GM12878 (cell line): ENCODE data around the gene SMAP1. TPM values are rescaled to one million over a fixed set of nuclear protein-coding genes. Genes with fewer than 3 reads are reported as not detected.

Experiments
- ATAC-seq: fragments of 200-7000 bp; cut with Tn5 transposase; 3 replicates; pipeline ENCODE4 v1.9.1; 2020; ENCODE audit warnings: mild to moderate bottlenecking, moderate library complexity
- BruUV-seq: library from RNA; stranded (reverse); fragments of 400-500 nt; replicated peaks from 2 replicates; lab custom pipeline; 2021; lab: Mats Ljungman, UMichigan
- CTCF ChIA-PET: fragments of 300-600 bp; sonication (Branson Sonifier 250); formaldehyde crosslinking; extraction: SDS; loops from one replicate; lab custom pipeline; 2021; ENCODE audit warnings: inconsistent platforms; lab: Yijun Ruan, JAX
- POLR2A ChIA-PET: fragments of 350-600 bp; formaldehyde crosslinking; extraction: SDS; loops from one replicate; lab custom pipeline; 2021; ENCODE audit warnings: inconsistent platforms; lab: Charles Lee
- RAD21 ChIA-PET: fragments of 300-600 bp; sonication (Branson Sonifier 250); formaldehyde crosslinking; loops from one replicate; lab custom pipeline; 2023; ENCODE audit warnings: antibody characterized with exemption; ENCODE audit not compliant: unreplicated experiment; lab: Charles Lee
- SMC1A ChIA-PET: fragments of 300-600 bp; sonication (Branson Sonifier 250); formaldehyde crosslinking; loops from one replicate; lab custom pipeline; 2023; ENCODE audit not compliant: unreplicated experiment, uncharacterized antibody; lab: Charles Lee
- DNase-seq: peaks from one replicate; pipeline ENCODE4 v3.0.0-alpha.2; 2011; ENCODE audit warnings: low read depth, low spot score
- FAIRE-seq: peaks from 3 replicates; lab custom pipeline; 2011; peaks lifted over from hg19 to GRCh38; lab: Jason Lieb, UNC
- H2AFZ ChIP-seq: 2 replicates; pipeline ENCODE4 v1.6.0; 2011; ENCODE audit warnings: low read depth, low read length, control low read depth; ENCODE audit not compliant: control insufficient read depth
- H3K27ac ChIP-seq: 2 replicates; pipeline ENCODE4 v1.5.1; 2011; ENCODE audit warnings: control low read depth; ENCODE audit not compliant: control insufficient read depth, insufficient read depth
- H3K27me3 ChIP-seq, 2 experiments: replicated peaks in 1 of 2; 2 replicates each; pipeline versions ENCODE4 v1.6.0 to v1.6.1; 2011; ENCODE audit warnings: low read length in 1 of 2; ENCODE audit not compliant: control insufficient read depth in 2 of 2, insufficient read depth in 2 of 2
- H3K36me3 ChIP-seq, 2 experiments: 2 replicates each; pipeline ENCODE4 v1.5.1; 2011; ENCODE audit warnings: low read length in 1 of 2; ENCODE audit not compliant: control insufficient read depth in 2 of 2, insufficient read depth in 2 of 2
- H3K4me1 ChIP-seq: 2 replicates; pipeline ENCODE4 v1.6.1; 2011; ENCODE audit warnings: mild to moderate bottlenecking, low read length, moderate library complexity, mixed read lengths; ENCODE audit not compliant: control insufficient read depth, insufficient read depth
- H3K4me2 ChIP-seq: 2 replicates; pipeline ENCODE4 v1.6.0; 2011; ENCODE audit warnings: control low read depth; ENCODE audit not compliant: control insufficient read depth, insufficient read depth
- H3K4me3 ChIP-seq: fragments of 200-600 bp; sonication (generic); 2 replicates; pipeline ENCODE4 v1.5.1; 2016
- H3K79me2 ChIP-seq: 2 replicates; pipeline ENCODE4 v1.6.0; 2011; ENCODE audit warnings: low read length; ENCODE audit not compliant: control insufficient read depth, insufficient read depth
- H3K9ac ChIP-seq: 2 replicates; pipeline ENCODE4 v1.8.0; 2011; ENCODE audit warnings: low read length, control low read depth, mixed read lengths; ENCODE audit not compliant: control insufficient read depth, insufficient read depth
- H3K9me3 ChIP-seq: replicated peaks from 3 replicates; pipeline ENCODE4 v1.5.1; 2011; ENCODE audit warnings: mild to moderate bottlenecking, low read length; ENCODE audit not compliant: control insufficient read depth, insufficient read depth
- H4K20me1 ChIP-seq: 2 replicates; pipeline ENCODE4 v1.6.0; 2011; ENCODE audit not compliant: control insufficient read depth, insufficient read depth
- BMI1 ChIP-seq: fragments of 450-650 bp; IDR thresholded peaks from 2 replicates; pipeline ENCODE4 v1.6.1; 2016; ENCODE audit warnings: mild to moderate bottlenecking, moderate library complexity, borderline replicate concordance
- EED ChIP-seq: sonication (generic); IDR thresholded peaks from 2 replicates; pipeline ENCODE4 v1.6.1; 2016; ENCODE audit warnings: antibody characterized with exemption, low read depth
- FOS ChIP-seq: IDR thresholded peaks from 3 replicates; pipeline ENCODE4 v1.6.1; 2011; ENCODE audit warnings: borderline replicate concordance; ENCODE audit not compliant: insufficient read length; ENCODE audit errors: extremely low read depth
- HDAC2 ChIP-seq: fragments of 200-600 bp; sonication (generic); IDR thresholded peaks from 2 replicates; pipeline ENCODE4 v1.6.1; 2017
- TCF7 ChIP-seq: IDR thresholded peaks from 2 replicates; pipeline ENCODE4 v1.6.1; 2014; ENCODE audit warnings: antibody characterized with exemption, borderline replicate concordance
- ZNF24 ChIP-seq: fragments of 450-650 bp; IDR thresholded peaks from 2 replicates; pipeline ENCODE4 v1.6.1; 2017; ENCODE audit warnings: antibody characterized with exemption, mild to moderate bottlenecking
- ZNF274 ChIP-seq: IDR thresholded peaks from one replicate; pipeline ENCODE4 v1.8.0; 2011; ENCODE audit not compliant: insufficient read length, insufficient read depth
- WGBS: methylation state at CpG from one replicate; pipeline ENCODE4 v1.1.6; 2016; ENCODE audit warnings: low lambda C conversion rate; ENCODE audit not compliant: insufficient replicate concordance, insufficient coverage; ENCODE audit errors: missing lambda C conversion rate; 5-methylcytosine and 5-hydroxymethylcytosine counted together
- in situ Hi-C: fragments of 300-500 bp; cut with MboI; formaldehyde crosslinking; loops from 9 replicates; pipeline ENCODE4 v1.14.3; 2018; ENCODE audit warnings: mixed read lengths
- intact Hi-C: fragments of 100-400 bp; cut with micrococcal nuclease; formaldehyde crosslinking; loops from one replicate; pipeline ENCODE4 v1.14.2; 2022; ENCODE audit not compliant: unreplicated experiment
- polyA plus RNA-seq, 11 experiments: library from polyadenylated mRNA; depleted of rRNA in 4 of 11; unstranded in 6 of 11; stranded (reverse) in 5 of 11; fragments of >200 nt; fragmentation: Nextera tagmentation in 4 of 11; fragmentation: Illumina TruSeq in 1 of 11; extraction: Ambion mirVana in 4 of 11; extraction: Trizol in 1 of 11; gene quantifications; 1 replicate in 1 of 11; 2 replicates in 10 of 11; pipeline versions ENCODE4 v1.2.1 to v1.2.3, GENCODE V29; 2011 to 2016; ENCODE audit warnings: inconsistent platforms in 2 of 11, missing spikeins in 2 of 11, low read depth in 1 of 11
- total RNA-seq, 4 experiments: library from RNA; depleted of rRNA in 3 of 4; stranded (reverse); fragments of >200 nt in 3 of 4; fragmentation: Illumina TruSeq in 1 of 4; extraction: Trizol in 1 of 4; gene quantifications; 2 replicates each; pipeline versions ENCODE4 v1.2.1 to v1.2.3, GENCODE V29; 2013 to 2021
- TF ChIP-seq, protein P1 (sequence below): fragments of 450-650 bp; IDR thresholded peaks from 2 replicates; pipeline ENCODE4 v1.6.1; 2017; ENCODE audit warnings: antibody characterized with exemption, mild to moderate bottlenecking, moderate library complexity

SMAP1 gene
- total and polyA plus RNA-seq, 10 of the 15 experiments (the other 5 are each of a cell fraction or from before 2014, with no cell fraction given): 13.7 to 33.9 (median 25.3) TPM

- in situ Hi-C loops: loop anchor here (25.0 kb wide), 1 partner anchor 367 kb away; no protein-coding TSS in a partner anchor
Measured at GRCh38 chr6:70879496-70879895, 211.8 kb downstream of the SMAP1 start.

DNA sequence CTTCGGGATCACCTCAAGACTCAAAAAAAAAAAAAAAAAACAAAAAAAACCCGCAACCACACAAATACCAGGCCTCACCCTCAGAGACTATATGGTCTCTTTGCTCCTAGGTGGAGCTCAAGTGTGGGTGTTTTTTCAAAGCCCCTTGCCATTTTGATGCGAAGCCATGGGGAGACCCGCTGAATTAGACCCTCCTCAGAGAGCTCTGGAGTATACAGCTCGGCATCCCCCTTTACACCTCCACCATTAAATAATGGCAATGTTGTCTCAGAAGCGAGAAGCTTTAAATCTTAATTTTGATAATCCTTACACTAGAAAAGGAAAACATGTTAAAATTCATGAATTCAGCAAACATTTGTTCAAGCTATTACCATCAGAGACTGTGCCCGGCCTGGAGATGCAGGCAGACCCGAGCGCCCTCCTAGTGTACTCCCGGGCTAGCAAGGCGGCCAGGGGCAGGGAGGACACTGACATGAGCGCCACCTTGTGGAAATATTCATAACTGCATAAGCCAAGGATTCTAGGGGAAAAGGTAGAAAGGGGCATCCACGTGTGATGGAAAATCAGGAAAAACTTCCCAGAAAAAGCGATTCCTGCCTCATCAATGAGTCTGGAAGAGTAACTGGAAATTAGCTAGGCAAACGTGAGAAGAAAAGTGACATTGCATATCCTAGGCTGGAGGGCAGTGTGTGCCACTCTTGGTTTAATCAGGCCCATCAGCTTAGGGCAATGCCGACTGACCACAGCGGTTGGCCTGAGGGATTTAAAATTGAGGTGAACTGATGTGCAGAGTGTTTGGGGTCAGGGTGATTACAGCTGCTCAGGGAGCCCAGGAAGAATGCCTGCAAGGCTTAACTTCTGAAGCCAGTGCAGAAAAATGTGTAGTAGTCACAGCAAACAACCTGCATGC, 216.6 kb downstream of the SMAP1 start:
- no peaks in the 10 kb centered on the region for H3K4me1 ChIP-seq
- ATAC-seq: peak; percentile 94
- CTCF ChIA-PET: interaction anchor here (0.7 to 7.9 kb wide), 45 partner anchors 9 to 663 kb away, joined by 3 to 225 read pairs (median 5); partner anchors contain the start of genes FAM135A and SMAP1
- in situ Hi-C loops (loop anchor here (25.0 kb wide), 1 partner anchor 372 kb away; no protein-coding TSS in a partner anchor), intact Hi-C loops (loop anchor here (1.0 to 10.0 kb wide), 5 partner anchors 128 to 572 kb away; no protein-coding TSS in a partner anchor)
- H3K9ac ChIP-seq: no peak overlapping the region
- H3K4me2 ChIP-seq: no peak overlapping the region
- peak; percentile 89 for FAIRE-seq
- RAD21 ChIA-PET: interaction anchor here (0.7 to 4.1 kb wide), 18 partner anchors 8 to 663 kb away, joined by 3 to 101 read pairs (median 4); no protein-coding TSS in a partner anchor
- no peak overlapping the region for H3K27ac ChIP-seq
- SMC1A ChIA-PET: interaction anchor here (0.5 to 5.1 kb wide), 31 partner anchors 10 to 581 kb away, joined by 3 to 155 read pairs (median 3); no protein-coding TSS in a partner anchor
- no peaks in the 10 kb centered on the region for H4K20me1 ChIP-seq
- DNase-seq: peak; percentile 19
- H3K79me2 ChIP-seq: no peaks in the 10 kb centered on the region
- no peaks in the 10 kb centered on the region for H3K36me3 ChIP-seq
- no peak overlapping the region for H3K4me3 ChIP-seq
- 21% methylated on average over 15 of the region's 17 CpGs for WGBS
- no peaks in the 10 kb centered on the region for H3K27me3 ChIP-seq
- H2AFZ ChIP-seq: no peak overlapping the region
- POLR2A ChIA-PET: interaction anchor here (1.2 kb wide), 1 partner anchor 177 kb away, joined by 7 read pairs; no protein-coding TSS in a partner anchor
- H3K9me3 ChIP-seq: no peaks in the 10 kb centered on the region
- no TSS peak for BruUV-seq
- TF ChIP-seq ZNF274: no peak
- TF ChIP-seq, protein P1, sequence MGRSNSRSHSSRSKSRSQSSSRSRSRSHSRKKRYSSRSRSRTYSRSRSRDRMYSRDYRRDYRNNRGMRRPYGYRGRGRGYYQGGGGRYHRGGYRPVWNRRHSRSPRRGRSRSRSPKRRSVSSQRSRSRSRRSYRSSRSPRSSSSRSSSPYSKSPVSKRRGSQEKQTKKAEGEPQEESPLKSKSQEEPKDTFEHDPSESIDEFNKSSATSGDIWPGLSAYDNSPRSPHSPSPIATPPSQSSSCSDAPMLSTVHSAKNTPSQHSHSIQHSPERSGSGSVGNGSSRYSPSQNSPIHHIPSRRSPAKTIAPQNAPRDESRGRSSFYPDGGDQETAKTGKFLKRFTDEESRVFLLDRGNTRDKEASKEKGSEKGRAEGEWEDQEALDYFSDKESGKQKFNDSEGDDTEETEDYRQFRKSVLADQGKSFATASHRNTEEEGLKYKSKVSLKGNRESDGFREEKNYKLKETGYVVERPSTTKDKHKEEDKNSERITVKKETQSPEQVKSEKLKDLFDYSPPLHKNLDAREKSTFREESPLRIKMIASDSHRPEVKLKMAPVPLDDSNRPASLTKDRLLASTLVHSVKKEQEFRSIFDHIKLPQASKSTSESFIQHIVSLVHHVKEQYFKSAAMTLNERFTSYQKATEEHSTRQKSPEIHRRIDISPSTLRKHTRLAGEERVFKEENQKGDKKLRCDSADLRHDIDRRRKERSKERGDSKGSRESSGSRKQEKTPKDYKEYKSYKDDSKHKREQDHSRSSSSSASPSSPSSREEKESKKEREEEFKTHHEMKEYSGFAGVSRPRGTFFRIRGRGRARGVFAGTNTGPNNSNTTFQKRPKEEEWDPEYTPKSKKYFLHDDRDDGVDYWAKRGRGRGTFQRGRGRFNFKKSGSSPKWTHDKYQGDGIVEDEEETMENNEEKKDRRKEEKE: no peak
- TF ChIP-seq TCF7: no peak
- no peak for TF ChIP-seq BMI1
- TF ChIP-seq EED: peak; percentile 35; the same call in 1 of the 2 replicates

More at GRCh38 chr6:70879496-70879895, 211.8 kb downstream of the SMAP1 start:
- no TSS peak for BruUV-seq
- Histone ChIP-seq H3K36me3 (no peaks in the 10 kb centered on the region), H3K4me1 (no peaks in the 10 kb centered on the region), H3K4me2 (no peak overlapping the region), H3K4me3 (no peak overlapping the region), H2AFZ (no peak overlapping the region), H3K27me3 (no peaks in the 10 kb centered on the region), H4K20me1 (no peaks in the 10 kb centered on the region), H3K79me2 (no peaks in the 10 kb centered on the region), H3K27ac (no peak overlapping the region), H3K9me3 (no peaks in the 10 kb centered on the region; the same call in 2 of the 3 replicates), H3K9ac (no peak overlapping the region)
- FAIRE-seq: no peak
- ChIA-PET CTCF (interaction anchor here (0.6 to 5.3 kb wide), 5 partner anchors 146 to 569 kb away, joined by 3 to 53 read pairs (median 6); no protein-coding TSS in a partner anchor), POLR2A (no interaction called here), SMC1A (interaction anchor here (1.0 to 4.0 kb wide), 3 partner anchors 106 to 359 kb away, joined by 3 to 34 read pairs (median 3); no protein-coding TSS in a partner anchor), RAD21 (interaction anchor here (0.6 to 1.4 kb wide), 2 partner anchors 172 to 569 kb away, joined by 4 to 9 read pairs; no protein-coding TSS in a partner anchor)
- no peak for ATAC-seq
- 67% methylated on average over 5 of the region's 5 CpGs for WGBS
- no peak for TF ChIP-seq FOS
- 0 out of 2 replicates have a peak, but pooled peaks have one; percentile 42 for TF ChIP-seq ZNF24
- TF ChIP-seq HDAC2: no peak
- intact Hi-C loops: no loop called here
- no peak for DNase-seq
